ENCODE measurements around the gene GBF1.
A peak's percentile ranks its signal among the peaks of the same experiment; 100 is the strongest.

The GBF1 gene

DNA sequence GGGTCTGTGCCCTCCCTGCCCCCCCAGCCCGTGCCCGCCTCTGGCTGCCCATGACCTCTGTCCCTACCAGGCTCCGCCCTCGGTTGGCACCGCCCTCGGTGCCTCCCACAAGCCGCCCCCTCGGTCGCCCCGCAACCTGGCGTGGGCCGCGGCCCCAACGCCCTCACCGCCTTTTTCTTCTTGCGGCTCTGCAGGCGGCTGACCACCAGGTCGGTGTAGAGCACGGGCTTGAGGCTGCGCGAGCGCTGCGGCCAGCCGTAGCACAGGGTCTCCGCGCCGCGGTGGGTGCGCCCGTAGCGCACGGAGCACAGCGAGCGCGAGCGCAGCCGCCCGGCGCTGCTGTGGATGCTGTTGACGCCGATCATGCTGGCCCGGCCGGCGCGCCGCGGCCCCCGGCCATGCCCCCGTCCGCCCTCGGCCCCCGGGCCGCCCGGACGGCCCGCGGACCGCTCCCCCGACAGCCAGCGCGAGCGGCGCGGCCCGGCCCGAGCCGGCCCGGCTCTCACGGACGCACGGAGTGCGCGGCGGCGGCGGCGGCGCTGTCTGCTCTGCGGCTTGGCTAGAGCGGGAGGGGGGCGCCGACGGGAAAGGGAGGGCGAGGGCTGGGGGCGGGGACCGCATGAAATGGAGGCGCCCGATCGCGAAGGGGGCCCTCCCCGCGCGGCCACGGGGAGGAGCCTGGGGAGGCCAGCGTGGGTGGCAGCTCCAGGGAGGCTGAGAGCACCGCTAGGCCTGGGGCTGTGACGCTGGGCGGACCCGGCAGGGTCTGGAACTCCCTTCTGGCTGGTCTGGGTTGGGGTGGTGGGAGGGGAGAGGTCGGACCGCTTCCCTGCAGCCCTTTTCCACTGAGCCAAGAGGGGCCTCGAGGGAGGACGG lies 163.6 kb downstream of the GBF1 start:
- DNase-seq (ENCODE audit: low read depth), result peak; percentile 49

DNA sequence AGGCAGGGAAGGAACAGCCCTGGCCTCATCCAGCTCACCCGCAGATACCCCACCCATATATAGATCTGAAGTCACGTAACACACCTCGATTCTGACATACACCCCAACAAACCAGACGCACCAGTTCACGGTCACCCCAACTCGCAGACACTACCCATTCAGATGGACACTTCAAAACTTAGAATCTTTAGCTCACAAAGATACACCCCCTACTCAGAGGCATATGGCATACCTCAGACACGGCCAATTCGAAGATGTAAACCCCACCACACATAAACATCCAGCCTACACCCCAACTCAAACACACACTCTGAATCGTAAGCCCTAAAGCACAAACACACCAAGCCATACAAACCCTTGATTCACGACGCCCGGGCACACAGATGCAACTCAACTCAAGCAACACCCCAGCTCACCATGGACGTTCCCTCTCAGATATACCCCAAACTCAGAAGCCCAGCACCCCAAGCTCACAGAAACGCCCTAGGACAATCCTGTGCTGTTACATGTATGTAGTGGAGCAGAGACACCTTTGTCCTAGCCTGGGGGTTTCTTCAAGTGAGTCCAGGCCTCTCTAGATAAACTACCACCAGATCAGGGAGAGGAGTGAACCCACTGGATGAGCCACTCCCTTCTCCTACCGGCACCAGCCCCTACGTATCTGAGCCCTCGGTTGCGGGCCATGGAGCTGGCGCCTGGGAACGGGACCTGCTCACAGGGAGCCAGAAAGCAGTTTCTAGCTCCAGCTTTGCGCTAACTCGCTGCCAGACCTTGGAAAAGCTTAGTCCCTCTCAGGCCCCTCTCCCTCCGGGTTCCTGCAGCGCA lies 164.5 kb downstream of the GBF1 start:
- no peak for DNase-seq (ENCODE audit: low read depth)

DNA sequence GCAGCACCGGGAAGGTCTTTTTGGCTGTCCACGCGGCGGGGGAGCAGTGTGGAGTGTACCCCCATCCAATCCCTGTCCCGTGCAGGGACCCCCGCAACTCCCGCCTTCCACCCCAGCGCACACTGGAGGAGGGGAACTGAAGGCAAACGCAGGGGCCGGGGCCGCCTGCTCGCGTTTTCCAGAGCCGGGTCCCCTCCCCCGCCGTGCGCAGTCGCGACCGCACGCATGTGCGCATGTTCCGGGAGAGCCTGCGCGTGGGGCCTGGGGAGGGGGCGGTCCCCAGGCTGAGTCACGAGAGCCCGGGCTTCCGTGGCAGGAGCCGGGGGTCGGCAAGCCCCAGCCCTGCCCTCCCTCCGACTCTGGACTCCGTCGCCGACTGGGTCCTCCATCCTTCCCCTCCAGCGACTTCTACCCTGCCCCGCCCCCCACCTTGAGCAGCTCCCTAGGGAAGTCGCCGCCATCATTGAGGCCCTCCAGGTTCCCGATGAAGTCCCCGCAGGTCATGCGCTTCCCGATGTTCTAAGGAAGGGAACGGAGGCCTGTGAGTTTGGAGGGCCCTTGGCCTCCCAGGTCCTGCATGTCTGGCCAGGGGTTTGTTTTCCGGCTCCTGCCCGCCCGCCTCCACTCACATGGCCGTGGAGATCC lies 165.2 kb downstream of the GBF1 start:
- no peak for DNase-seq (ENCODE audit: low read depth)

DNA sequence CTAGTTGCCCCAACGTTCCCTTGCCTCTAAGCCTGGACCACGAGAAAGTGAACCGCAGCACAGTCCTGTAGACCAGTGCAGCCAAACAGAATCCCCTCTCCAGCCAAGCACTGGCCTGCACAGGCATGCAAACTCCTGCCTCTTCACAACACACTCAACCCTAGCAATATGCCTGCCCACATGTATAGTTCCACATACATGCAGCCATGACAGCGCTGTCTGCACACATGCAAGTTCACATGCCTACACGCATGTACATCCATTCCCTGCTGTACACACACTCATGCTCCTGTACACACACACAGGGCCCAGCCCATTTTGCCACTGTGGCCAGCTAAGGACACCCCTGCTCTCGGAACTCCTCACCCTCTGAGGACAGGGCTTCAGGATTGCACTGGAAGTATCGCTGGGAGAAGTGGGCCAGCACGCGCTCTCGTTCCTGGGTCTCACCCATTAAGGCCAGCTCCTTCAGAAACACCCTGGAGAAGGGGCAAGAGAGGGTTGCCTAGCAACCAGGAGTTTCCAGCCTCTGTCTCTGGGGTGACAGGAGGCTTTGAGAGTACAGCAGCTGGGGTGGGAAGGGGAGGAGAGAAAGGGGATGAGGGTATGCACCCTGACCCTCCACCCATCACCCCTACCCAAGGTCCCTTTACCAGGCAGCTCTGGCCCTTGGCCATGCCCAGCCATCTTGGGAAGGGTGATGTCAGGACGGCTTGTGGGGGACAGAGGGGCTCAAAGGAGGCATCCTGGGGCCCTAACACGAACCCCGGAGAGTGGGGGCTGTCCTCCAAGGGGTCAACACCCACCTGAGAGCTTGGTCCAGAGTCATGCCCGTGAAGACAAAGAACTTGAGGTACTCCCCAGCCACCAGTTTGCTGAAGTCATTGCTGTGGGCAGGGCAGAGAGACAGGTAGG lies 166.3 kb downstream of the GBF1 start:
- no peak for DNase-seq (ENCODE audit: low read depth)

DNA sequence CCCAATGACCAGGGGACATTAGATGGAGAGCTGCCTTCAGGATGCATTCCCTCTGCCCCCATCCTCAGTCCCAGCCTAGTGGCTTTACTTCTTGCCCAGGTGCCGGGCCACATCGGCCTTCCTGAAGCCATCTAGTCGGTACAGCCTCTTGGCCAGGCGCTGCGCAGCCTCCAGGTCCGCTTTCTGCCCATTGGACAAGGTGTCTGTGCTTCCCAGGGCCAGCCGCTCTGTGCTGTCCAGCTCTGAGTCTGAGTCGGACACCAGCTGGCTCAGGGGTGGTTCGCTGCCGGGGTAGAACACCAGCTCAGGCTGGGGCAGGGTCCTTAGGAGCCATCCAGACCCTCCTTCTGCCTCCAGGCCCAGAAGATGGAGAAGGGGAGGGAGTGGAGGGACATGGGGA lies 167.0 kb downstream of the GBF1 start:
- no peak for DNase-seq (ENCODE audit: low read depth)

DNA sequence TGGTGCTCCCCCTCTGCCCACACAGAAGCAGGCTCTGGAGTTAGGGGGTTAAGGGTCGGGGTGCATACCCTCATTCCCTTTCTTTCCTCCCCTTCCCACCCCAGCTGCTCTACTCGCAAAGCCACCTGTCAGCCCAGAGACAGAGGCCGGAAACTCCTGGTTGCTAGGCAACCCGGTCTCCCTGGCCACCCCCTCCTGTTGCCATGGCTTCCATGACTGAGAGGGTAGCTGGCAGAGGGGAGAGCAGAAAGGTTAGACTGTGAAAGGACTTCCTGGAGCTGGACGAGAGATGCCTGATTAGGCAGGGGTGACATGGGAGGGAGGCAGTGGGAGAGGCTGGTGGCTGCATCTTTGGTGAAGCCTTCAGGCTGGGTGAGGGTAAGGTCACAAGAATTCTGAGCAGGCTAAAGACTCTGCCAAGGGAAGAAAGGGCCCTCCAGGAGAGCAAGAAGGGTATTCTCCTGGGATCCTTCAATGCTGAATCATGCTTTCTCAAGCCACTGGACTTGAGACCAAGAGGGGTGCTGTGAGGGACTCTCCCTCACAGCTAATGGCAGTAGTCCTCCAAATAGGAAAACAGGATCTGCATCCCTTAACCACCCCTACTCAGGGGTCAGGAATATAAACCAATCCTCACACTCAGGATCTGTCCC lies 167.8 kb downstream of the GBF1 start:
- DNase-seq (ENCODE audit: low read depth), result no peak

DNA sequence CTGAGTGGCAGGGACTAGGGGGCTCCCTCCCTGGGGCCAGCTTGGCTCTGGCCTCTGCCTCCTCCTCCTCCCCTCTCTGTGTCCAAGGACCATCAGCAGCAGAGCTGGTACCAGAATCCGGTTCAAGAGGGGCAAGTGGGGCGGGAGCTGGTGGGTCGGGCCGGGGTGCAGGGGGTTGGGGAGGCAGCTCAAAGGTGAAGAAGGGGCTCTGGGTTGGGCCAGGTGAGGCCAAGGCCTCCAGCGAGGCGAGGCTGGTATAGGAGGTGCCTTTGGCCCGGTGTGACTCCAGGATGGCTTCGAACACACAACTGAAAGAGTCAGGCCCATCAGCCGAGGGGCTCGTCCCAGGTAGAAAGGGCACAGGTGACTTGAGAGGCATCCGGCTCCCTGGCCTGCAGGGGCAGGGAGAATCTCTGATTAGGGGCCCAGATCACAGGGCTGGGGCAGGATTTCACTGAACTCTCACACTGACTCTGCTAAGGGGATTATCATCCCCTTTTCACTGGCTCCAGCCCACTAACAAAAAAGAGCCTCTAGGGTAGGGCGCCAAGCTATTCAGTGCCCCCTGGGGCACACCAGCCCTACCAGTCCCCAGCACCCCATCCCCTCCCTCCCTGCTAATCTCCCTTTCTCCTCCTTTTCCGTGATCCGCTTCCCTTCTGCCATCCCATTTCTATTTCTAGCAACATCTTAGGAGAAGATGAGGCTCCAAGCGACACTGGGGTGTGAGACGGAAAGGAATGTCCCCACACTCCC lies 168.7 kb downstream of the GBF1 start:
- DNase-seq (ENCODE audit: low read depth), result no peak

DNA sequence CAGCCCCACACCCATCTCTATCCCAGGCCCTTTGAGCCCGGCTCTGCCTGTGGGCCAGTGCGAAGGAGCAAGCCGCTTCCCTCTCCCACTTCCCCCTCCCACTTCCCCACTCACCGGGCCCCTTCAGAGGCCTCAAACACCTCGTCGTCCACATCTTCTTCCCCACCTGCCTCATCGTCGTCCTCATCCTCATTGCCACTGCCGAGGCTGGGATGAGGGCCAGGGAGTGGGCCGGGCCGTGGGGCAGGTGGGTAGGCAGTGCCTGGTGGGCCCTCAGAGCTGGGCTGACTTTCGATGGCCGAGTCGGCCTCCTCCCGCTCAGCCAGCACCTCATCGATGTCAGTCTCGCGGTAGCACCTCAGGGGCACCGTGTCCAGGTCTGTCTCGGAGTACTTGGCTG lies 169.4 kb downstream of the GBF1 start:
- no peak for DNase-seq (ENCODE audit: low read depth)

DNA sequence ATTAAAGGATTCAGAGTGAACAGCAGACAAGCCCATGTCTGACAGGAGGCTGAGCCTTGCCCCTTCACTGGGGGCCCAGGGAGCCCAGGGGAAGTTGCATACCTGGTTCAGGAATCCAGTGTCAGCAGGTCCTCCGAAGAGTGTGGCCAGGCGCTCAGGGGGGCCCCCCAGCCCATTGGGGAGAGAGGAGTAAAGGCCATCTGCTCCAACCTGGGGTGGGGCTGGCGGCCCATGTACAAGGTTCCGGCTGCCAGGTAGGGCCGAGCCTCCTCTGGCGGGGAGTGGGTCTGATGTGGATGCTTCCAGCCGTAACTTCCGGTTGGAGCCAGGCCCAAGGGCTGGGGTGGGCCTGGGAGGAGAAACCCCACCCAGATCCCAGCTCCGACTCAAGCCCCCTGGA lies 171.0 kb downstream of the GBF1 start:
- no peak for DNase-seq (ENCODE audit: low read depth)

DNA sequence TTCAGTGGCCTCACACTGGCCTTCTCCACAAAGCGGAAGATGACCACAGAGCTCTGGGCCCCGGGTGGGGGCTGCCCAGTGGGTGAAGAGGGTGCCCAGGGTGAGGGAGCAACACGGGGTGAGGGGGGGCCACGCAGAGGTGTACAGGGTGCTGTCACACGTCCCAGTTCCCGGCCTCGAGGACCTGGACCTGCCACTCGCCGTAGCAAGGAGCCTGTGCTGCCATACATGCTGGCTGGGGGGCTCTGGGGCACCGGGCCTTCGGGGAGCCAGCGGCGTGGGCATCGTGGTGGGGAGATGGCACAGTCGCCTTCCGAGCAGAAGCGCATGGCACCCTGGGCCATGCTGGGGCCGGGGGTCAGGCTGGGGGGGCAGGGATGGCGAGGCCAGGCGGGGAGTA lies 171.4 kb downstream of the GBF1 start:
- no peak for DNase-seq (ENCODE audit: low read depth)

DNA sequence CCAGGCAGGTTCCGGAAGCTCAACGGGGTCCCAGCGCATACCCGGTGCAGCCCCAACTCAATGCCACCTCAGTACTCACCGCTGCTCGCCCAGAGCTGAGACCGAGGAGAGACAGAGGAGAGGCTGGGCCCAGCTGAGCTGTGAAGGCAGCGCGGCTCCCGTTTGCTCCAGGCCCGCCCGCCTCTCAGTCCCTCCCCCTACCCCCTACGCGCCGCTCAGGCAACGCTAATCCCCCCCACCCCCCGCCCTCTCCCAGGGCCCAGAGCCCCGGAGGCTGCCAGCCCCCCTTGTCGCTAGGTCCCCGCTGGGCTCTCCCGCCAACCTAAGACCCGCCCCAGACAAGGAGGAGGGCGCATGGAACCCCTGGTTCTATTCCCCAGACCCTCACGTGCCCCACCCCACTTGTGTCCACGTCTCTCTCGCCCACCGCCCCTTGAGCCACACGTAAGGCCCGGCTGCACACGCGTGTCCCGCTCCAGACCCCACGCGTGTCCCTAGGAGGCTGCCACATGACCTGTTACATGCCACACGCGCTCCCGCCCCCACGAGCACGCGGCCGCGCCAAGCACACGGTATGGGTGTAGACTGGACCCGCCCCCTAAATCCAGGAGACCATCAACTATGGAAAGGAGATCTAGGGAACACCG lies 173.4 kb downstream of the GBF1 start, which contains the start of gene PSD:
TSS of gene PSD (minus strand) at position 164 of the 647 bp plus-strand sequence. CDS start 1,747 bp downstream, outside the sequence.
- no peak for DNase-seq (ENCODE audit: low read depth)

DNA sequence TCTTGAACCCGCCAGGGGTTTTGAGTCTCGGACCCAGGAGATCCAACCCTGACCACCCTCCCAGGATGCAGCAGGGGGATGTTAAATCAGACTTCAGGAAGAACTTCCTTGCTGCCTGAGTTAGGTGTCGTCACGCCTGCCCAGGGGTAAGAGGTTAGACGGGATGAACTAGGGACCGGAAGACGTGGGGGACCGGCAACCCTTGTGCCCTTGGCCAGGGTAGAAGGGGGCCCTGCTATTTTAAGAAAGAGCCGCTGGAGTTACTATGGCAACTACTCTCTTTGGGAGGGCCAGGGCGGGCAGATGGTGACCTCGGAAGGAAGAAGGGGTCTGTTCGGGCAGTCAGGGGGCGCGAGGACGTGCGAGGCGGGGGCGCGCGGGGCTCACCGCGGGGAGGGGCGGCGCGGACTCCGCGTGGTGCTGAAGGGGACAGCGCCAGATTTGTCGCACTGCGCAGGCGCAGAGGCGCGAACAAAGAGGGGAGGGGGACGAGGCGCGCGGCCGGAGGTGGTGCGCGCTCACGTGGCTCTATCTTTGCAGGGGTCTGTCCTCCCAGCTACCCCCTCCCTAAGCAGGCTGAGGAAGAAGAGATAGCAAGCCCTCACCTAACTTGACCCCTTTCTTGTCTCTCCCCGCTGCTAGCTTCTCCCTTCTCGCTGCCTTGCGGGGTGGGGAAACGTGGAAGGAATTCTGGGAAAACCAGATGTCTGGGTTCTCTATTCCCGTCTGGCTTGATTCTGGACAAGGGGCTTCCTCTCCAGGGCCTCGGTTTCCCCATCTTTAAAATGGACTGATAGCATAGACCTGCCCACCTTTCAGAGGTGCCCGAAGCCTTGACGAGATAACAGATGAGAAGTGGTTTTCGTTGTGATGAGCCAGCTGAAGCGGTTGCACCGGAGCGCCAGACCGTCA lies 174.2 kb downstream of the GBF1 start:
- DNase-seq (ENCODE audit: low read depth), result peak; percentile 57

DNA sequence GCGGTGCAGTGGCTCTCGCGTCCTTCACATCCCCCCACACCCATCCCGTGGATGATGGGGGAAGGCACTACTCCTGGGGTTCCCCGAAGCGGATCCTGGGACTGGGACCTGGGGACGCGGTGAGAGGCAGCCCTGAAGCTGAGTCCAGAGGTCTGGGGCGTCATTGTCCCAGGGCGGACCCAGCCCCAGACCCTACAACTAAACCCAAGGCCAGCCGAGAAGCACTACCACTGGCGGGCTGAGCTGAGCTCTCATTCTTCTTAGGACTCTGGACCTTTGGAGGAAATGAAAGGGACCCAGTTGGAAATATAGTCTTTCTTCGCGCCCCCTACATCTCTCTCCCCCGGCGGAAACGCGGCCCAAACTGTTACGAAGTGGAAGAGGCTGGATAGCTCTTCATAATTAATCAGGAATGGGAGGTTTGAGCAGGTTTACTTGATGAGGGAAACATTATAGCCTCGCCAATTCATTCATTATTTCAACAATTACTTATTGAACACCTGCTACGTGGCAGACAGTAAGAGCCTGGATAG lies 174.9 kb downstream of the GBF1 start:
- no peak for DNase-seq (ENCODE audit: low read depth)

DNA sequence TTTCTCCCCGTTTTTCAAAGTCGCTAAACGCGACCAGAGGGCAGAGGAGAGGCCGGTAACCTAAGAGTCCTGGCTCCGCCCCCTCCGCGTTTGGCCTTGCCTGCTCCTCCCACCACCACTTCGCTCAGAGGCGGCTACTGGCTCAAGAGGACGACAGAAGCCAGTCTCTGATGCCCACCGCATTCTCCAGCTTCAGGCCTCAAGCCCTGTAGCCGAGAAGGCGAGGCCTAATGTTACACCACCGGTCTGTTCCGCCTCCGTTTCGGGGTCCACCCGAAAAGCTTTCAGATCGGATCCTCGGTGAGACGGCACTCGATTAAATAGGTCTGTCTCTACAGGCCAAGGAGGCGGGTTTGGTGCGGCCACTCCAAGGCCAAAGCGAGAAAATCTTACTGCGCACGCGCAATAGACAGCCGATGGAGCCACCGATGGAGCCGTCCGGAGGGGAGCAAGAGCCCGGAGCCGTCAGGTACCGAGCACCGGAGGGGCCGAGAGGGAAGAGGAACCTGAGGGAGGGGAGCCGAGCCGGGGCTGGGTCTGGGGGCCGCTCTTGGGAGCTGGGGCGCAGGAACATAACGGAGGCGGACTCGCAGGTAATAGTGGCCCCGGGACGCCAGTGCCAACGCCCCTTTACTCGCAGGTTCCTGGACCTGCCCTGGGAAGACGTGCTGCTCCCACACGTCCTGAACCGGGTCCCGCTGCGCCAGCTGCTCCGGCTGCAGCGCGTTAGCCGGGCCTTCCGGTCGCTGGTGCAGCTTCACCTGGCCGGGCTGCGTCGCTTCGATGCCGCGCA lies 175.6 kb downstream of the GBF1 start, which contains the start of gene FBXL15:
TSS of gene FBXL15 (plus strand) at position 123 of the 793 bp plus-strand sequence. CDS start at position 417, 294 bp downstream.
- peak; percentile 95 for DNase-seq (ENCODE audit: low read depth)

DNA sequence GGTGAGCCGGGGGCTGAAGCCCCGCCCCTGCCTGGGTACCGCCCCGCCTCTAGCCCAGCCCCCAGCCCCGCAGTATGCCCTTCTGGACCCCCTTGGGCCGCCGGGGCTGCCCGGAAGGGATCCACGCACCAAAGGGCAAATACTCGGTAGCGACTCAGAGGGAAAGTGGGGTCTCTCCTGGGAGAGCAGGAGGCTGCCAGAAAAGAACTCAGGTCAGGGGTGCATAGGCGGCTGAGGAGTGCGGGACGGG lies 176.1 kb downstream of the GBF1 start:
- no peak for DNase-seq (ENCODE audit: low read depth)

DNA sequence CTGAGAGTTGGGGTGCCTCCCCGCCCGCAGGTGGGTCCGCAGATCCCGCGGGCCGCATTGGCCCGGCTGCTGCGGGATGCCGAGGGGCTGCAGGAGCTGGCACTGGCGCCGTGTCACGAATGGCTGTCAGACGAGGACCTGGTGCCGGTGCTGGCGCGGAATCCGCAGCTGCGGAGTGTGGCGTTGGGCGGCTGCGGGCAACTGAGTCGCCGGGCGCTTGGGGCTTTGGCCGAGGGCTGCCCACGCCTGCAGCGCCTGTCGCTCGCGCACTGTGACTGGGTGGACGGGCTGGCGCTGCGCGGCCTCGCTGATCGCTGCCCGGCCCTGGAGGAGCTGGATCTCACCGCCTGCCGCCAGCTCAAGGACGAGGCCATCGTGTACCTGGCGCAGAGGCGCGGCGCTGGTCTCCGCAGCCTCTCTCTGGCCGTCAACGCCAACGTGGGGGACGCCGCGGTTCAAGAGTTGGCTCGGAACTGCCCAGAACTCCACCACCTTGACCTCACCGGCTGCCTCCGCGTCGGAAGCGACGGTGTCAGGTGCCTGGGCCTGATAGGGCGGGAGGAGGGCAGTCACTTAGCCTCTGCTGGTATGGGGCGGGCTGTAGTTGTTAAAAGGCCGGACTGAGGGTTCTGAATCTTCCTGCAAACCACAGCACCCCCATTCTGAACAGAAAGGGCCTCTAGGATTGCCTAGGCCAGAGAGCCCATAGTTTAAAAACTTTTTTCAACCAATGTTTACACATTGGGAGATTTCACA lies 176.6 kb downstream of the GBF1 start:
- DNase-seq (ENCODE audit: low read depth), result no peak

DNA sequence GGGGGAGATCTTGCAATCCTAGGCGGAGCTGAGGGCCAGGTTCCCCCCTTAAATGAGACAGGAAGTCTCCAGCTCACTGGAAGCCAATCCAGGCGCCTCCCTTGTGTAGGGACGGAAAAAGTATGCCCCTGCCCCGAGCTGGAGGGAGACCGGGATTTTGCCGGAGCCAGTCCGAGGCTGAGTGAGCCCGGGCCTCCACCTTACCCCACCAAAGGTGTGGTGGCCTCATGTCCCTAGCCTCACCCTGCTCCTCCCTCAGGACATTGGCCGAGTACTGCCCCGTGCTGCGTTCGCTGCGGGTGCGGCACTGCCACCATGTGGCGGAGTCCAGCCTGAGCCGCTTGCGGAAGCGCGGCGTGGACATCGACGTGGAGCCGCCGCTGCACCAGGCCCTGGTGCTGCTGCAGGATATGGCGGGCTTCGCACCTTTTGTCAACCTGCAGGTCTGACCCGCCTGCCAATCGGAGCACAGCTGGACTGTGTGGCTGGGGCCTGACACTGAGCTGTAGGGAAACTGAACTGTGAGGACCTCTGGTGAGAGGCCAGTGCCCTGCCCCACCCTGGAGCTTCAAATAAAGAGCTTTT lies 177.3 kb downstream of the GBF1 start:
- DNase-seq (ENCODE audit: low read depth), result no peak

All from stimulated activated CD8-positive, alpha-beta memory T cell treated with anti-CD3 and anti-CD28 coated beads, Interleukin-12 subunit alpha, Interleukin-12 subunit beta, amount 100 ng/mL, for 1 hour (primary cell).